ENCODE data around the gene ABCA13.

DNA sequence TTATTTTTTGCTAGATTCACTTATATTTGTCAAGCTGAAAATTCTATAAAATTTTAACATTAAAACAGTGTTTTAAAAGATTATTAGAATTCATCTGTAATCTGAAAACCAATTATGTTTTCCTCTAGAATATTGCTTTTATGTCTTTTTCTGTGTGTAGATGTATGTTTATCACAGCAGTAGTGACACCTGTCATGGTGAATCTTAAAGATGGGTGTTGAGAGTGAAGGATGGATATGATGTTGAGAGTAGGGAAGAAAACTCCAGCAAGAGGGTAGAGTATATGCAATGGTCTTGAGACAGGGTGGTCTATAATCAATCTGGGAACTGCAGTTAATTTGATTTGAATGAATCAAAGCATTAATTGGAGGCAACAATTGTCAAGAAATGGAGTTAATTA is 416.2 kb downstream of the ABCA13 start:
- TF ChIP-seq FOXM1 (IDR thresholded peaks at IDR 0.05; ENCODE audit: borderline replicate concordance) (no peak), BHLHE40 (IDR thresholded peaks at IDR 0.05; ENCODE audit: borderline replicate concordance) (no peak)
- TF ChIP-seq, protein P1, sequence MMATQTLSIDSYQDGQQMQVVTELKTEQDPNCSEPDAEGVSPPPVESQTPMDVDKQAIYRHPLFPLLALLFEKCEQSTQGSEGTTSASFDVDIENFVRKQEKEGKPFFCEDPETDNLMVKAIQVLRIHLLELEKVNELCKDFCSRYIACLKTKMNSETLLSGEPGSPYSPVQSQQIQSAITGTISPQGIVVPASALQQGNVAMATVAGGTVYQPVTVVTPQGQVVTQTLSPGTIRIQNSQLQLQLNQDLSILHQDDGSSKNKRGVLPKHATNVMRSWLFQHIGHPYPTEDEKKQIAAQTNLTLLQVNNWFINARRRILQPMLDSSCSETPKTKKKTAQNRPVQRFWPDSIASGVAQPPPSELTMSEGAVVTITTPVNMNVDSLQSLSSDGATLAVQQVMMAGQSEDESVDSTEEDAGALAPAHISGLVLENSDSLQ (IDR thresholded peaks at IDR 0.05) = no peak
